Muscle of arm (tissue), 12 donors: ENCODE measurements around the gene USP24. TPM values are rescaled to one million over a fixed set of nuclear protein-coding genes. Genes with fewer than 3 reads are reported as not detected.
"Not testable (repeated sequence)": the region's sequence is repeated elsewhere in the genome, so short reads cannot be mapped to it uniquely, and the experiment has no call there.

Experiments used
- DNase-seq: peaks from one replicate; pipeline ENCODE4 v3.0.0-alpha.2; 2013
- polyA plus RNA-seq, 12 donors: library from polyadenylated mRNA; unstranded; fragments of 120-200 nt; gene quantifications; one replicate each; pipeline ENCODE4 v1.2.1, GENCODE V29; 2013; ENCODE audit not compliant: insufficient read length in 12 of 12

Gene USP24
- polyA plus RNA-seq, 12 donors, result 27.3 to 68.2 (median 45.9) TPM; not detected in 1

GRCh38 chr1:55127827-55128343 lies 87.3 kb downstream of the USP24 start:
- no peak for DNase-seq

- DNase-seq, result no peak
These were observed 90.7 kb downstream of the USP24 start for GRCh38 chr1:55124470-55124869.

- DNase-seq, result no peak
These were observed 94.6 kb downstream of the USP24 start for GRCh38 chr1:55120538-55120937.

GRCh38 chr1:55118651-55119329 lies 96.4 kb downstream of the USP24 start:
- no peak for DNase-seq

GRCh38 chr1:55117941-55118340 lies 97.2 kb downstream of the USP24 start:
- DNase-seq, result no peak

- DNase-seq, result not testable (repeated sequence)
These were observed 106.2 kb downstream of the USP24 start for GRCh38 chr1:55109005-55109404.

GRCh38 chr1:55107101-55107500 lies 108.1 kb downstream of the USP24 start:
- DNase-seq, result no peak

GRCh38 chr1:55103891-55104290 lies 111.3 kb downstream of the USP24 start:
- no peak for DNase-seq

GRCh38 chr1:55095095-55095494 lies 120.1 kb downstream of the USP24 start:
- DNase-seq, result no peak

- no peak for DNase-seq
These were observed 122.7 kb downstream of the USP24 start for GRCh38 chr1:55092475-55092874.

- DNase-seq, result no peak
These were observed 125.5 kb downstream of the USP24 start for GRCh38 chr1:55089683-55090082.

GRCh38 chr1:55088413-55088812 lies 126.8 kb downstream of the USP24 start:
- DNase-seq, result no peak

GRCh38 chr1:55087439-55087838 lies 127.7 kb downstream of the USP24 start:
- no peak for DNase-seq

- DNase-seq, result no peak
These were observed 130.9 kb downstream of the USP24 start for GRCh38 chr1:55084257-55084656.

- no peak for DNase-seq
These were observed 133.3 kb downstream of the USP24 start for GRCh38 chr1:55081905-55082296.

- DNase-seq, result no peak
These were observed 133.8 kb downstream of the USP24 start for GRCh38 chr1:55081188-55081904.

- no peak for DNase-seq
These were observed 135.5 kb downstream of the USP24 start for GRCh38 chr1:55079651-55080050.

GRCh38 chr1:55078470-55078869 lies 136.7 kb downstream of the USP24 start:
- no peak for DNase-seq

- no peak for DNase-seq
These were observed 138.8 kb downstream of the USP24 start for GRCh38 chr1:55076356-55076755.

- no peak for DNase-seq
These were observed 140.7 kb downstream of the USP24 start for GRCh38 chr1:55074455-55074854.

GRCh38 chr1:55073187-55073916 lies 141.8 kb downstream of the USP24 start:
- DNase-seq, result no peak

GRCh38 chr1:55071477-55071876 lies 143.7 kb downstream of the USP24 start:
- DNase-seq, result no peak
